Neural progenitor cell (in vitro differentiated cells): ENCODE results near the gene PDK3. TPM values are rescaled to one million over a fixed set of nuclear protein-coding genes. Genes with fewer than 3 reads are reported as not detected.

Source experiments
- DNase-seq: peaks from one replicate; pipeline ENCODE4 v3.0.0-alpha.2; 2016; ENCODE audit warnings: low spot score
- H2AFZ ChIP-seq: fragments of 200-600 bp; sonication (generic); replicated peaks from 2 replicates; pipeline ENCODE4 v1.6.1; 2016; ENCODE audit warnings: antibody characterized with exemption
- H3F3A ChIP-seq: fragments of 200-600 bp; sonication (generic); 2 replicates; pipeline ENCODE4 v1.6.1; 2016; ENCODE audit warnings: antibody characterized with exemption, low read depth
- H3K27ac ChIP-seq: fragments of 200-600 bp; sonication (generic); 2 replicates; pipeline ENCODE4 v1.5.1; 2016; ENCODE audit warnings: mild to moderate bottlenecking
- H3K27me3 ChIP-seq: fragments of 200-600 bp; sonication (generic); 2 replicates; pipeline ENCODE4 v1.6.1; 2016; ENCODE audit warnings: mild to moderate bottlenecking, moderate library complexity
- H3K36me3 ChIP-seq: fragments of 200-600 bp; sonication (generic); 2 replicates; pipeline ENCODE4 v1.5.1; 2016
- H3K4me1 ChIP-seq: fragments of 200-600 bp; sonication (generic); 2 replicates; pipeline ENCODE4 v1.6.1; 2016; ENCODE audit warnings: mixed run types
- H3K4me2 ChIP-seq: fragments of 200-600 bp; sonication (generic); 2 replicates; pipeline ENCODE4 v1.6.1; 2016
- H3K4me3 ChIP-seq: fragments of 200-600 bp; sonication (generic); 2 replicates; pipeline ENCODE4 v1.5.1; 2016
- H3K79me2 ChIP-seq: fragments of 200-600 bp; sonication (generic); 2 replicates; pipeline ENCODE4 v1.6.1; 2016; ENCODE audit warnings: low read depth
- H3K9ac ChIP-seq: fragments of 200-600 bp; sonication (generic); 2 replicates; pipeline ENCODE4 v1.6.1; 2016
- H3K9me3 ChIP-seq: fragments of 200-600 bp; sonication (generic); 2 replicates; pipeline ENCODE4 v1.5.1; 2016; ENCODE audit warnings: low read depth
- H4K20me1 ChIP-seq: fragments of 200-600 bp; sonication (generic); 2 replicates; pipeline ENCODE4 v1.6.1; 2016; ENCODE audit warnings: low read depth
- H3K27ac Mint-ChIP-seq: 3 replicates; pipeline ENCODE4 v1.8.0; 2021; ENCODE audit warnings: mixed read lengths
- H3K27me3 Mint-ChIP-seq: 2 replicates; pipeline ENCODE4 v1.8.0; 2022; ENCODE audit warnings: low read depth, mild to moderate bottlenecking, inconsistent platforms, moderate library complexity, mixed read lengths; ENCODE audit not compliant: insufficient read depth
- H3K36me3 Mint-ChIP-seq: 3 replicates; pipeline ENCODE4 v1.8.0; 2021; ENCODE audit warnings: mixed read lengths
- H3K4me1 Mint-ChIP-seq: 3 replicates; pipeline ENCODE4 v1.8.0; 2021; ENCODE audit warnings: mixed read lengths
- H3K4me3 Mint-ChIP-seq: 3 replicates; pipeline ENCODE4 v1.8.0; 2021; ENCODE audit warnings: mild to moderate bottlenecking, moderate library complexity, mixed read lengths
- H3K9me3 Mint-ChIP-seq: 3 replicates; pipeline ENCODE4 v1.8.0; 2020; ENCODE audit warnings: mixed read lengths
- EZH2 ChIP-seq: fragments of 200-600 bp; sonication (generic); IDR thresholded peaks from 2 replicates; pipeline ENCODE4 v1.6.1; 2017; ENCODE audit warnings: antibody characterized with exemption, mild to moderate bottlenecking, moderate library complexity
- EZH2phosphoT487 ChIP-seq: fragments of 200-600 bp; sonication (generic); IDR thresholded peaks from 2 replicates; pipeline ENCODE4 v1.6.1; 2017; ENCODE audit warnings: antibody characterized with exemption
- total RNA-seq: library from RNA; depleted of rRNA; stranded (reverse); fragments of >200 nt; gene quantifications from 2 replicates; pipeline ENCODE4 v1.2.3, GENCODE V29; 2015; ENCODE audit warnings: low replicate concordance
- TF ChIP-seq, protein P1 (sequence below): fragments of 200-600 bp; sonication (generic); IDR thresholded peaks from 2 replicates; pipeline ENCODE4 v1.5.1; 2017; ENCODE audit warnings: antibody characterized with exemption, mild to moderate bottlenecking

The PDK3 gene
- total RNA-seq, 1 donor from 2014 or later = 100 TPM

GRCh38 chrX:24485323-24485722, 20.2 kb downstream of the PDK3 start:
- no peak overlapping the region for H3K4me2 ChIP-seq
- H3K9me3 Mint-ChIP-seq = peaks cover 10% of the 10 kb centered on the region
- DNase-seq = no peak

DNA sequence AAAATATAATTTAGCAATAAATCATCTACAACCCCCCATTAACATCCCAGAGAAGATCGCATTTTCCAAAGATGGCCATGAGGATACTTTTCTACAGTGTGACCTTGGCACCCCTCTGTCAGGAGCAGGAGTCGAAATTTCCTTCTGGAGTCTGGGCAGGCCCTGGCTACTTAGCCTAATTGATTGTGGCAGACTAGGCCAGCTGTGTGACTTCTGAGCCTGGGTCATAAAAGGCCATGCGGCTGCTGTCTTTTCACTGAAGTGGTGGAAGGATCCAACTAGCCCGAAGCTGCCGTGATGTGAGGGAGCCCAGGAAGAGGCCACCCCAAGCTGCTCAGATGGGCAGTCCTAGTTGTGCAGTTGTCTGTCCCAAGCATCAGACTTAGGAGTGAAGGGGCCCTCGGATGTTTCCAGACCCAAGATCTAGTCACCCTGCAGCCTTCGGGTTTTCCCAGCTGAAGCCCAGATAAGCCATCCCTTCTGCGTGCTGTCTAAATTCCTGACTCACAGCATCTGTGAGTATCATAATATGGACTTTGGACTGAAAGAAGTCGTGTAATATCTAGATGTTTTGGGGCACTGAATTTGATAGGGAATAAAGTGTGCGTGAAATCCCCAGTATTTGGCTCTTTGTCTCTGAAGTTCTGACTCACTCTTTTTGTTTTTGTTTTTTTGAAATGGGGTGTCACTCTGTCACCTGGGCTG, 21.0 kb downstream of the PDK3 start:
- Histone ChIP-seq H3K4me3 (no peak overlapping the region), H3K9ac (no peak overlapping the region), H3K4me1 (peaks cover 3% of the 10 kb centered on the region), H3K27me3 (no peaks in the 10 kb centered on the region), H3F3A (peaks cover 9% of the 10 kb centered on the region), H3K27ac (no peak overlapping the region), H3K79me2 (peaks cover 23% of the 10 kb centered on the region), H2AFZ (no peak overlapping the region), H3K9me3 (no peaks in the 10 kb centered on the region), H3K4me2 (no peak overlapping the region), H4K20me1 (no peaks in the 10 kb centered on the region), H3K36me3 (no peaks in the 10 kb centered on the region)
- TF ChIP-seq EZH2phosphoT487 = no peak
- no peak for TF ChIP-seq EZH2
- TF ChIP-seq, protein P1, sequence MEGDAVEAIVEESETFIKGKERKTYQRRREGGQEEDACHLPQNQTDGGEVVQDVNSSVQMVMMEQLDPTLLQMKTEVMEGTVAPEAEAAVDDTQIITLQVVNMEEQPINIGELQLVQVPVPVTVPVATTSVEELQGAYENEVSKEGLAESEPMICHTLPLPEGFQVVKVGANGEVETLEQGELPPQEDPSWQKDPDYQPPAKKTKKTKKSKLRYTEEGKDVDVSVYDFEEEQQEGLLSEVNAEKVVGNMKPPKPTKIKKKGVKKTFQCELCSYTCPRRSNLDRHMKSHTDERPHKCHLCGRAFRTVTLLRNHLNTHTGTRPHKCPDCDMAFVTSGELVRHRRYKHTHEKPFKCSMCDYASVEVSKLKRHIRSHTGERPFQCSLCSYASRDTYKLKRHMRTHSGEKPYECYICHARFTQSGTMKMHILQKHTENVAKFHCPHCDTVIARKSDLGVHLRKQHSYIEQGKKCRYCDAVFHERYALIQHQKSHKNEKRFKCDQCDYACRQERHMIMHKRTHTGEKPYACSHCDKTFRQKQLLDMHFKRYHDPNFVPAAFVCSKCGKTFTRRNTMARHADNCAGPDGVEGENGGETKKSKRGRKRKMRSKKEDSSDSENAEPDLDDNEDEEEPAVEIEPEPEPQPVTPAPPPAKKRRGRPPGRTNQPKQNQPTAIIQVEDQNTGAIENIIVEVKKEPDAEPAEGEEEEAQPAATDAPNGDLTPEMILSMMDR = no peak
- peak; percentile 22 for DNase-seq
- peaks cover 9% of the 10 kb centered on the region for H3K9me3 Mint-ChIP-seq
- peaks cover 17% of the 10 kb centered on the region for H3K36me3 Mint-ChIP-seq
- peaks cover 4% of the 10 kb centered on the region for H3K4me1 Mint-ChIP-seq
- H3K4me3 Mint-ChIP-seq = no peak overlapping the region
- H3K27ac Mint-ChIP-seq = peak overlapping the region; percentile 33
- no peaks in the 10 kb centered on the region for H3K27me3 Mint-ChIP-seq

More at GRCh38 chrX:24485323-24485722, 20.2 kb downstream of the PDK3 start:
- H2AFZ ChIP-seq = no peak overlapping the region
- no peaks in the 10 kb centered on the region for H3K27me3 ChIP-seq
- Mint-ChIP-seq H3K4me3 (no peak overlapping the region), H3K36me3 (peaks cover 14% of the 10 kb centered on the region), H3K4me1 (peaks cover 4% of the 10 kb centered on the region), H3K27ac (no peak overlapping the region), H3K27me3 (no peaks in the 10 kb centered on the region)
- H3K27ac ChIP-seq = no peak overlapping the region
- TF ChIP-seq, protein P1 = no peak
- TF ChIP-seq EZH2phosphoT487 (no peak), EZH2 (no peak)
- H3K4me3 ChIP-seq = no peak overlapping the region
- peaks cover 26% of the 10 kb centered on the region for H3K79me2 ChIP-seq
- H3K9me3 ChIP-seq = no peaks in the 10 kb centered on the region
- no peaks in the 10 kb centered on the region for H4K20me1 ChIP-seq
- peaks cover 9% of the 10 kb centered on the region for H3F3A ChIP-seq
- H3K36me3 ChIP-seq = no peaks in the 10 kb centered on the region
- H3K4me1 ChIP-seq = peaks cover 3% of the 10 kb centered on the region
- H3K9ac ChIP-seq = no peak overlapping the region

DNA sequence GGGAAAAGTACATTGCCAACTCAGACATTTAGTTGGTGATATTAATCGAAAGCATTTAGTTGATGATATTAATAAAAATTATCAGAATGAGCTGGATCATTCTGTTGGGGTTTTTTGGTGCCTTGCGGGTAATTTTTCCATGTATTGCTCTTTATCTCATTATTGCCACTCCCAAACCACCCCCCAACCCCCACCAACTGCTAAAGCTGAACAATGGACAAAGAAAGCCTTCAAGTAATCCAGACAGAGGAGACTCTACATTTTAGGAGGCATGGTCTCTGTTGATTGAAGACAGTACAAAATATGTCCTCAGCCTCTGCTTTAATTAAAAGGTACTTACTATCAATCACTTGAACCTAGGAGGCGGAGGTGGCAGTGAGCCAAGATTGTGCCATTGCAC, 22.5 kb downstream of the PDK3 start:
- no peak for DNase-seq
- H3K9ac ChIP-seq = no peak overlapping the region
- no peaks in the 10 kb centered on the region for H3K36me3 ChIP-seq
- Mint-ChIP-seq H3K27ac (no peak overlapping the region), H3K36me3 (peaks cover 14% of the 10 kb centered on the region), H3K9me3 (peaks cover 4% of the 10 kb centered on the region), H3K4me3 (no peak overlapping the region), H3K27me3 (no peaks in the 10 kb centered on the region), H3K4me1 (peaks cover 4% of the 10 kb centered on the region)
- H3K4me3 ChIP-seq = no peak overlapping the region
- no peak for TF ChIP-seq EZH2phosphoT487
- H3K27ac ChIP-seq = no peak overlapping the region
- no peaks in the 10 kb centered on the region for H4K20me1 ChIP-seq
- no peaks in the 10 kb centered on the region for H3K27me3 ChIP-seq
- H2AFZ ChIP-seq = no peak overlapping the region
- H3K4me2 ChIP-seq = no peak overlapping the region
- H3F3A ChIP-seq = peaks cover 9% of the 10 kb centered on the region
- H3K4me1 ChIP-seq = peaks cover 3% of the 10 kb centered on the region
- peaks cover 13% of the 10 kb centered on the region for H3K79me2 ChIP-seq
- no peaks in the 10 kb centered on the region for H3K9me3 ChIP-seq

DNA sequence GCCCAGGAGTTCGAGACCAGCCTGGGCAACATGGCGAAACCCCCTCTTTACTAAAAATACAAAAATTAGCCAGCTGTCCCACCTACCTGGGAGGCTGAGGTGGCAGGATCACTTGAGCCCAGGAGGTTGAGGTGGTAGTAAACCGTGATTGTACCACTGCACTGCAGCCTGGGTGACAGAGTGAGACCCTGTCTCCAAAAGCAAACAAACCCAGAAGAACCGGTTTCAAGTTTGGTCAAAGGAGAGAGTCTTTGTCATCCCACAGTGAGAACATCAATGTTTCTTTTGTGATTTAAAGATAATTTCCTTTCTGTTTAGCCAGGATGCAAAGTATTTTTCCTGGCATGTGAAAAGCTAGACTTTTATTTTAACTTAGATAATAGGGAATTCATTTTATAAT, 26.7 kb downstream of the PDK3 start:
- Histone ChIP-seq H2AFZ (no peak overlapping the region), H3K36me3 (no peaks in the 10 kb centered on the region), H3K4me2 (no peak overlapping the region), H3K79me2 (peaks cover 2% of the 10 kb centered on the region), H3K27me3 (no peaks in the 10 kb centered on the region), H3F3A (peaks cover 6% of the 10 kb centered on the region), H4K20me1 (peaks cover 18% of the 10 kb centered on the region), H3K27ac (no peak overlapping the region), H3K9ac (no peak overlapping the region), H3K9me3 (no peaks in the 10 kb centered on the region), H3K4me1 (peaks cover 14% of the 10 kb centered on the region), H3K4me3 (no peak overlapping the region)
- Mint-ChIP-seq H3K4me1 (peaks cover 23% of the 10 kb centered on the region), H3K27ac (no peak overlapping the region), H3K36me3 (peaks cover 10% of the 10 kb centered on the region), H3K9me3 (peaks cover 2% of the 10 kb centered on the region), H3K27me3 (no peaks in the 10 kb centered on the region), H3K4me3 (no peak overlapping the region)
- TF ChIP-seq EZH2 (no peak), EZH2phosphoT487 (no peak)
- TF ChIP-seq, protein P1 = no peak
- no peak for DNase-seq
